Effector memory CD8-positive, alpha-beta T cell (primary cell): Measurements from ENCODE around the gene SLC2A5.
A peak's percentile ranks its signal among the peaks of the same experiment; 100 is the strongest.
"Not testable (repeated sequence)": the region's sequence is repeated elsewhere in the genome, so short reads cannot be mapped to it uniquely, and the experiment has no call there.

ENCODE experiments used
- ATAC-seq: fragments of 150-1000 bp; cut with Tn5 transposase; replicated peaks from 2 replicates; pipeline ENCODE4 v1.10.0; 2021; ENCODE audit warnings: mild to moderate bottlenecking, moderate library complexity
- DNase-seq, 3 experiments: peaks; one replicate each; pipeline ENCODE4 v3.0.0; 2021
- H3K27ac Mint-ChIP-seq, 2 donors: one replicate each; pipeline ENCODE4 v1.8.0; 2022; ENCODE audit warnings: mild to moderate bottlenecking in 2 of 2, mixed read lengths in 2 of 2, moderate library complexity in 2 of 2
- H3K27me3 Mint-ChIP-seq, 2 donors: one replicate each; pipeline ENCODE4 v1.8.0; 2022; ENCODE audit warnings: mixed read lengths in 2 of 2
- H3K36me3 Mint-ChIP-seq: one replicate; pipeline ENCODE4 v1.8.0; 2022; ENCODE audit warnings: mild to moderate bottlenecking, moderate library complexity, mixed read lengths; ENCODE audit not compliant: insufficient read depth
- H3K4me1 Mint-ChIP-seq, 2 donors: one replicate each; pipeline ENCODE4 v1.8.0; 2022; ENCODE audit warnings: low read depth in 2 of 2, mixed read lengths in 2 of 2
- H3K4me3 Mint-ChIP-seq, 2 donors: one replicate each; pipeline ENCODE4 v1.8.0; 2022; ENCODE audit warnings: mild to moderate bottlenecking in 2 of 2, mixed read lengths in 2 of 2, moderate library complexity in 2 of 2
- H3K9me3 Mint-ChIP-seq, 2 donors: one replicate each; pipeline ENCODE4 v1.8.0; 2022; ENCODE audit warnings: mixed read lengths in 2 of 2

The SLC2A5 gene

GRCh38 chr1:9009438-9010370, 59.7 kb downstream of the SLC2A5 start:
- DNase-seq (no peak), ATAC-seq (no peak)
- H3K4me1 Mint-ChIP-seq = peaks cover 0 to 4% of the 10 kb centered on the region in 2 donors
- H3K9me3 Mint-ChIP-seq = no peaks in the 10 kb centered on the region
- H3K27me3 Mint-ChIP-seq = peaks cover 8 to 41% of the 10 kb centered on the region in 2 donors
- H3K27ac Mint-ChIP-seq = no peak overlapping the region
- H3K36me3 Mint-ChIP-seq = peaks cover 3% of the 10 kb centered on the region
- H3K4me3 Mint-ChIP-seq = no peak overlapping the region

GRCh38 chr1:9008236-9008635, 61.2 kb downstream of the SLC2A5 start:
- Mint-ChIP-seq H3K36me3 (peaks cover 3% of the 10 kb centered on the region), H3K9me3 (no peaks in the 10 kb centered on the region), H3K27me3 (peaks cover 6 to 26% of the 10 kb centered on the region in 2 donors), H3K4me3 (no peak overlapping the region), H3K27ac (peak overlapping the region in 1 of 2 donors; percentile 15), H3K4me1 (peaks cover 0 to 4% of the 10 kb centered on the region in 2 donors)
- no peak for DNase-seq
- ATAC-seq = no peak

- Mint-ChIP-seq H3K9me3 (no peaks in the 10 kb centered on the region), H3K4me3 (no peak overlapping the region), H3K4me1 (peaks cover 0 to 6% of the 10 kb centered on the region in 2 donors), H3K27ac (peak overlapping the region in 1 of 2 donors; percentile 32), H3K36me3 (peaks cover 3% of the 10 kb centered on the region), H3K27me3 (peaks cover 12 to 20% of the 10 kb centered on the region in 2 donors)
- DNase-seq = no peak
- ATAC-seq = no peak
Measured at GRCh38 chr1:9006956-9007615, 62.3 kb downstream of the SLC2A5 start.

- Mint-ChIP-seq H3K9me3 (no peaks in the 10 kb centered on the region), H3K4me1 (peaks cover 0 to 6% of the 10 kb centered on the region in 2 donors), H3K27me3 (peaks cover 3 to 8% of the 10 kb centered on the region in 2 donors), H3K4me3 (no peak overlapping the region), H3K36me3 (peaks cover 3% of the 10 kb centered on the region), H3K27ac (no peak overlapping the region)
- no peak for ATAC-seq
- no peak for DNase-seq
Measured at GRCh38 chr1:9005395-9005708, 64.1 kb downstream of the SLC2A5 start.

- Mint-ChIP-seq H3K27me3 (peaks cover 0 to 8% of the 10 kb centered on the region in 2 donors), H3K4me1 (peaks cover 0 to 6% of the 10 kb centered on the region in 2 donors), H3K36me3 (peaks cover 3% of the 10 kb centered on the region), H3K4me3 (peak overlapping the region in 1 of 2 donors; percentile 65), H3K9me3 (no peaks in the 10 kb centered on the region), H3K27ac (no peak overlapping the region)
- ATAC-seq (peak; percentile 93), DNase-seq (peak; percentile 70 to 78 (median 73))
Measured at GRCh38 chr1:9004700-9005394, 64.6 kb downstream of the SLC2A5 start.

GRCh38 chr1:9004031-9004699, 65.3 kb downstream of the SLC2A5 start:
- Mint-ChIP-seq H3K36me3 (peaks cover 3% of the 10 kb centered on the region), H3K27me3 (peaks cover 0 to 8% of the 10 kb centered on the region in 2 donors), H3K9me3 (no peaks in the 10 kb centered on the region), H3K4me3 (peak overlapping the region in 1 of 2 donors; percentile 65), H3K4me1 (peaks cover 0 to 6% of the 10 kb centered on the region in 2 donors), H3K27ac (no peak overlapping the region)
- ATAC-seq (peak; percentile 21), DNase-seq (no peak)

GRCh38 chr1:9002215-9002560, 67.2 kb downstream of the SLC2A5 start:
- H3K4me1 Mint-ChIP-seq, ATAC-seq, H3K27me3 Mint-ChIP-seq, H3K9me3 Mint-ChIP-seq, H3K36me3 Mint-ChIP-seq, H3K4me3 Mint-ChIP-seq, H3K27ac Mint-ChIP-seq, DNase-seq: not testable (repeated sequence)

- not testable (repeated sequence) for H3K4me1 Mint-ChIP-seq, H3K36me3 Mint-ChIP-seq, H3K27ac Mint-ChIP-seq, DNase-seq, H3K9me3 Mint-ChIP-seq, H3K4me3 Mint-ChIP-seq, H3K27me3 Mint-ChIP-seq, ATAC-seq
Measured at GRCh38 chr1:9001534-9002214, 67.8 kb downstream of the SLC2A5 start.

GRCh38 chr1:8993962-8994675, 75.3 kb downstream of the SLC2A5 start:
- H3K9me3 Mint-ChIP-seq, H3K27me3 Mint-ChIP-seq, DNase-seq, H3K4me1 Mint-ChIP-seq, ATAC-seq, H3K27ac Mint-ChIP-seq, H3K36me3 Mint-ChIP-seq, H3K4me3 Mint-ChIP-seq: not testable (repeated sequence)

GRCh38 chr1:8992936-8993687, 76.3 kb downstream of the SLC2A5 start:
- Mint-ChIP-seq H3K36me3 (peaks cover 3% of the 10 kb centered on the region), H3K27ac (no peak overlapping the region), H3K27me3 (no peaks in the 10 kb centered on the region), H3K9me3 (no peaks in the 10 kb centered on the region), H3K4me3 (no peak overlapping the region), H3K4me1 (peaks cover 0 to under 1% of the 10 kb centered on the region in 2 donors)
- ATAC-seq (no peak), DNase-seq (no peak)

- DNase-seq (no peak), ATAC-seq (no peak)
- no peak overlapping the region for H3K4me3 Mint-ChIP-seq
- H3K27ac Mint-ChIP-seq = no peak overlapping the region
- no peaks in the 10 kb centered on the region for H3K9me3 Mint-ChIP-seq
- H3K36me3 Mint-ChIP-seq = peaks cover 6% of the 10 kb centered on the region
- no peaks in the 10 kb centered on the region for H3K27me3 Mint-ChIP-seq
- peaks cover 0 to 10% of the 10 kb centered on the region in 2 donors for H3K4me1 Mint-ChIP-seq
Measured at GRCh38 chr1:8989821-8990220, 79.6 kb downstream of the SLC2A5 start.

GRCh38 chr1:8989061-8989460, 80.4 kb downstream of the SLC2A5 start:
- no peak overlapping the region for H3K27ac Mint-ChIP-seq
- ATAC-seq (no peak), DNase-seq (no peak)
- no peaks in the 10 kb centered on the region for H3K27me3 Mint-ChIP-seq
- H3K4me1 Mint-ChIP-seq = peaks cover 0 to 10% of the 10 kb centered on the region in 2 donors
- H3K4me3 Mint-ChIP-seq = no peak overlapping the region
- H3K36me3 Mint-ChIP-seq = peaks cover 6% of the 10 kb centered on the region
- no peaks in the 10 kb centered on the region for H3K9me3 Mint-ChIP-seq
